ENCODE data around the gene NUMBL. TPM values are rescaled to one million over a fixed set of nuclear protein-coding genes. Genes with fewer than 3 reads are reported as not detected.

NUMBL gene
- total and polyA plus RNA-seq, 2 of the 8 experiments (the other 6 are each of a cell fraction or from before 2014, with no cell fraction given) = 13.5 to 24.8 TPM

DNA sequence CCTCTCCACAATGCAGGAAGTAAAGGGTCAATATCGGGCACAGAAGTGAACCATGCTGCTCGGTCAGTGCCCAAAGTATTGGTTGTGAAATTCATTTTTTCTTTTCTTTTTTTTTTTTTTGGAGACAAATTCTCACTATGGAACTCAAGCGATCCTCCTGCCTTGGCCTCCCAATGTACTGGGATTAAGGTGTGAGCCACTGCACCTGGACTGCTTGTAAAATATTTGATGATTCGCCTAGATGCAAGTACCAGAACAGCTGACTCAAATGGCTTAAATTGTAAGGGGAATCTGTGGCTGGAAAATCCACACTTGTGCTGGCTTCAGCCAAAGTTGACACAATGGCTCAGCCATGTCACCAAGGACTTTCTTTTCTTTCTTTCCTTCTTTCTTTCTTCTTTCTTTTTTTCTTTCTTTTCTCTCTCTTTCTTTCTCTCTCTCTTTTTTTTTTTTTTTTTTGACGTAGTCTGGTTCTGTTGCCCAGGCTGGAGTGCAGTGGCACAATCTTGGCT lies 43.7 kb downstream of the NUMBL start (continued):
- no peak for TF ChIP-seq CHD2 (IDR thresholded peaks at IDR 0.05; ENCODE audit: low read length)
- TF ChIP-seq CTBP2 (IDR thresholded peaks at IDR 0.05; ENCODE audit: borderline replicate concordance, insufficient read depth, insufficient read length, low read length) = no peak
